ENCODE results near the gene GABBR2.
"Not testable (repeated sequence)": the region's sequence is repeated elsewhere in the genome, so short reads cannot be mapped to it uniquely, and the experiment has no call there.

The GABBR2 gene

DNA sequence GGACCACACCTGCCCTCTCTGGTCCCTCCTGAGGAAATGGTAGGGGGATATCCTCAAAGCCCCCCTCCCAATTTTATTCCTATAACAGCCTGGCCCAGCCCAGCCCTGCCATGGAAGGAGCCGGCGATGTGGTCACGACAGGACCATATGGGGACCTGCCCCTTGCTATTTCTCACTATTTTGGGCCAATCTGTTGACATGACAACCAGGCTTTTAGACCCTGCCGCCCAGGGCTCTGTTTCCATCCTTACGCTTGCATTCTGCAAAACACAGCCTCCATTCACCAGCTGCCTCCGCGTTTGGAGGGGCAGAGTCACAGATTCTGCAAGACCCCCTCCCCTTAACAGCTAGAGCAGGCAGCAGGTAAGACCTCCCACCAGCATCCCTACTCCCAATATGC, 112.2 kb downstream of the GABBR2 start:
- DNase-seq (ENCODE audit: low spot score) = no peak

DNA sequence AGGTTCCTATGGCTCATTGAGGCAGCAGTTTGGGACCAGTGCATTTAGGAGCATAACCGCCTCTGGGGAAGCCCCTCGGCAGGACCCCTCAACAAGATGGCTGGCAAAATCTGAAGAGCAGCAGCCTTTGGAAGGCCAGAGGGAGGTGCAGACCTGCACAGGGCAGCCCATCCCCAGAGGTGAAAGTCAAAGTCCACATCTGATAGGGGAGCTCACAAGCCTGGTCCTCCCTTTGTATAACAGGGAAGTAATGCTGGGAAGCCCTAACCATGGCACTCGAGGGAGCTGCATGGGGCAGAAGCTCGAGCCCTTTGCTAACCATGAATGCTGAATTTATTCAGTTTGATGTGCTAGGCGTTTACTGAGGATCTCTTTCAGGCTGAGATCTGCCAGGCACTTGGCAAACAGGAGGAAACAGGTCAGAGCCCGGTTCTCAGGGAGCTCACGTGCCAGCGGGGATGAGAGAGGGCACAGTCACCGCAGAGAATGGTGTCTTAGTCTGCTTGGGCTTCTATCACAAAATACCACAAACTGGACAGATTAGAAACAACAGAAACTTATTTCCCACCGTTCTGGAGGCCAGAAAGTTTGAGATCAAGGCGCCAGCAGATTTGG, 114.1 kb downstream of the GABBR2 start:
- DNase-seq (ENCODE audit: low spot score) = no peak

DNA sequence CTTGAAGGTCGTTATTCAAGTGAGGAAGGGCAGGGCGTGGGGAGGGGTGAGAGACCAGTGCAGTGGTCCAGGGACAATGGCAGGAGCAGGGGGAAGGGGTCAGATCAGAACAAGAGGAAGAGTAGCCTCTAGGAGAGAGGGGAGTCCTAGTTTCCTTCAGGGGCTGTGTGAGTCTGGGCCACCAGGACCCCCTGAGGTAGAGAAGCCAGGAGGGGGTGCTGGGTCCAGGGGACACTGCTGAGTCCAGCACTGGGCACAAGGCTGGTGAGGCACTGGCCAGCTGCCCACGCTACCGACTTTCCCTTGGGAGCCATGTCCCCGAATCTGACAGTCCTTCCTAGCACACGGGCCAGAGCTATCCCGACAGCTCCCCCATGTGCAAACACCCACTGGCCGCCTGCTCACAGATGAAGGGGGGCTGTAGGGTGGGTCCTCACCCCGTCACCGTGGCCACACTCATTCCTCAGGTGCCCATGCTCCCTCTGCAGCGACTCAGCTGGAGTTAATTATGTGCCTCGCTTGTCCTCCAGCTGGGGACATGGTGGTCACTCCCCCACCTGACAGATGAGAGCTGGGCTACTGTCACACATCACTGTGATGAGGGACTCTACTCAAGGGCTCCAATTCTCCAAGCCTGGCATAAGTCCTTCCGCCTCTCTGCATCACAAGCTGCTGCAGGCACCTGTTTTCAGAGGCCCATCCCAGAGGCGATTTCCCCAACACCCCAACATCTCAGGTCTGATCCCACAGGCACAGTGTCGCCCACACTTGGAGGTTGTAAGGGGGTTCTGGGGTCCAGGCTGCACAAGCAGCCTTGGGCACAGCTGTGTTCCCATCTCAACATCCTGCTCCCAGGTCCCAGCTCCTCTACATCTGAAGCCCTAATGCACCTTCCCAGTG, 115.1 kb downstream of the GABBR2 start:
- no peak for DNase-seq (ENCODE audit: low spot score)

DNA sequence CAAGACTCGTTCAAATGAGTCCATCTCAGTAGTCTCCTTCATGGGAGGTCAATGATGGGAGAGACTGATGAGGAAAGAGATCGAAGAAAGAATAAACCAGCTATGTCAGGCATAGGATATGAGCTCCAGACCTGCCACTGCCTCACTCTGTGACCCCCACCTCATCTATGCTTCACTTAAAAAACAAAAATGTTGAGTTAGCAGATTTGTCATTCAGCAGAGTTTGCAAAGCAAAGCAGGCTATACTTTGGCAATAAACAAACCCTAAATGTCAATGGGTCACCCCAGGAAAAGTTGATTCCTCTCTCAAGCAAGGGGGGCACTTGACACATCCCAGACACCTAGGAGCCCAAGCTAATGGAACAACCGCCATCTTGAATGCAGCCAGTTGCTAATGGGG, 117.0 kb downstream of the GABBR2 start:
- no peak for DNase-seq (ENCODE audit: low spot score)

DNA sequence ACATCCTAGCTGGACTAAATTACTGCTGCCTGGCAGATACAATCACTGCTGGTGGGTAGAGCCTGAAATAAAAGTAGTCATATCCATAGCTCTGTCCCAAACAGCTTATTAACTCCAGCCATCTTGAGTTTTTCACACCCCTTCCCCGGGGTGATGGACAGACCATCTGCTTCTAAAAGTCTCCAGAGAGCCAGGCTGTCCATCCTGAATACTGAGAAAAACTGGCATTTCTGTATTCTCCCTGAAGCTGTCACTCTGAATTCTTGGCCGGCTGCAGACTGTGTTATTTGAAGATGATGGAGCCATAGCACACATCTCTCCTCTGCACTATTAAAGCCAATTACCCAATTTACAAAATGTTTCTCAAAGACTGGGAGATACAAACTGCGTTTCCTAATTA, 118.6 kb downstream of the GABBR2 start:
- DNase-seq (ENCODE audit: low spot score) = no peak

DNA sequence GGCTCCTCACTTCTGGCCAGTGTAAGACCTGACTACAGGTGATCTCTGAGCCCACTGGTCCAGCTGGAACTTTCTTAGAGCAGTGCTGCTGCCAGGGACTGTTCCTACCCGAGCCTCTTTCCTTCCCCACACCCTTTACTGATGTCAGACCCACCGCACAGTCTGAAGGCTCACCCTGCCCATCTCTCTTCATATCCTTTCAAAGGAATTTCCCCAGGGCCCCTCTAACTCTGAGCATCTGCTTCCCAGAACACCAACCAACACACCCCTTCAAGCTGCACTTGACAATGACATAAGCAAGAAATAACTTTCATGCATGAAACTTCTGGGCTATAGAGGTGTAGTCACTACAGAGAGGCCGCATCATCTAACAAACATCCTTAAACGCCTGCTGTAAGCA, 119.6 kb downstream of the GABBR2 start:
- DNase-seq (ENCODE audit: low spot score) = no peak

DNA sequence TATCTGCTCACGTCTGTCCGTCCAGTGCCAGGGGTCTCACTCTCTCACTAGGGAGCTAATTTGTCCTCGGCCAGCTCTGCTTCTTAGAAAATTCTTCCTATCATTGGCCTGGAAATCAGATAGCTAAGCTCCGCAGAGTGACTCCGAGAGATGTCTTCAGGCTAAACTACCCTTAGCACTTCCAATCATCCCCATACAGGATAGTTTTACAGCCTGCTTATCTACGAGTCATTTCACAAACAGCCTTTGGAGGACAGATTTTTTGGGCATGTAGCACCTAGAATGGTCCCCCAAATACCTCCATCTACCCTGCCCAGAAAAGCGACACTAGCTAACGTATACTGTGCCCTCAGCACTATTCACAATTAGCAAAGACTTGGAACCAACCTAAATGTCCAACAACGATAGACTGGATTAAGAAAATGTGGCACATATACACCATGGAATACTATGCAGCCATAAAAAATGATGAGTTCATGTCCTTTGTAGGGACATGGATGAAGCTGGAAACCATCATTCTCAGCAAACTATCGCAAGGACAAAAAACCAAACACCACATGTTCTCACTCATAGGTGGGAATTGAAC, 123.8 kb downstream of the GABBR2 start:
- DNase-seq (ENCODE audit: low spot score) = not testable (repeated sequence)

DNA sequence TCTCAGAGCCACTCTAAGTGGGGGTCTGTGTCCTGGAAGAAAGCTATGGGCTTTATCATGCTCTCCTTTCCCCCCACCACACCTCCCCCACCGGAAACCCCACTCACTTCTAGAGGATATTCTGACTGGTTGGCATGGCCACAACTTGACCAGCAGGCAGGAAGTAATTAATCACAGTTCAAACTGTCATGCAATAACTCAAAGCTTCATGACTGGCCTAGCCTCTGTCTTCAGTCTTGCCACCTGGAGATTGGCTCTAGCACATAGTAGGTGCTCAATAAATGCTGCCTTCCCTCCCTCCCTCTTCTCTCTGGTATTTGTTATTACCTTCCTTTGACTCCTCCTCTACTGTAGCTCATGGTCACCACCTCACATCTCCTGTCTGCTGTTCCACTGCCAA, 124.7 kb downstream of the GABBR2 start:
- no peak for DNase-seq (ENCODE audit: low spot score)

DNA sequence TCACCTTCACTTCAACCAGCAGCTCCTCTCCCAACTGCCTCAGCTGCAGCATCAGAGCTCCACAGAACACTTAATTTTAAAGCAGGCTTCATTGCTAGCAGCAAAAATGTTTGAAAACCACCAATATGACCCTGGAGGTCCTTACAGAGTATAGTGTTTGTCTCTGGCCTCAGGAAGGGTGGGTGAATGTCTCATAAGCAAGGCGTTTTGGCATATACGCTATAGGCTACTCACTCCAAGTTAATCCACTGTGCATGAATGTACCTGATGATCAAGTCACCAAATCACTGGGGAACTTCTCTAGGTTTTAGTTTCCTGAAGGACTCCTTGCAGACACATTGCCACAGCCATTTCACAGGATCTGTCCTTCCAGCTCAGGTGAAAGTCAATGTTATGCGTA, 125.3 kb downstream of the GABBR2 start:
- no peak for DNase-seq (ENCODE audit: low spot score)

DNA sequence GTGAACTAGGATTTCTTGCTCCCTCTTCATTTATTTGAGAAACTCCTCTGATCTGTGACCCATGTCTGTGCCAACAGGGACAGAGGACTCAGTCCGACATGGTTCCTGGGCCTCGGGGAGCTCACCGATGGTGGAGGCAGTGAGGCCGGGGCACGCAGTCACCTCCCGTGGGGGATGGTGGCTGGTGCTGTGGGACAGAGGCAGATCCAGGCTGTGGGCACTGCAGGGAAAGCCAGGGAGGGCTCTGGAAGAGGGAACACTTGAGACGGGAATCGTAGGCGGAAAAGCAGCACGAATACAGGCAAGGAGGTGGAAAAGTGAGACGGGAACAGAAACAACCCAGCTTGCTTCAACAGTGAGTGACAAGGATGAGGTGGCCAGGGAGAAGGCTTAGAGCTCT, 127.8 kb downstream of the GABBR2 start:
- no peak for DNase-seq (ENCODE audit: low spot score)

DNA sequence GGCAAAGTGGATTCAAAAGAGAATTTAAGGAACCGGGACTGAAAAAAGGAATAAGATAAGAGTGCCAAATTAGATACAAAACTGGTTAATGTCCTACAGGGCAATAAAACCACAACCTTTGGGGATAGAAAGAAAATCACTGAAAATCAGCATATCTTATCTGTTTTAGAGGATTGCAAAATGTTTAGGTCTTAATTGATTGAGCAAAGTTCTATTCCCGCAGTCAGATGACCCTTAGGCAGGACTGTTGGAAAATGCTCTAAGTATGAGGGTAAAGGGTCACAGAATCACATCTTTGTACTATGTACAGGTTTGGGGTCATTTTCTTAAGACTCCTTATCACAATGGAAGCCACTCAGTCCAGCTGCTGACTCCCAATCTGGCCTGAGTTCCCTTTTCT, 129.0 kb downstream of the GABBR2 start:
- DNase-seq (ENCODE audit: low spot score) = no peak

DNA sequence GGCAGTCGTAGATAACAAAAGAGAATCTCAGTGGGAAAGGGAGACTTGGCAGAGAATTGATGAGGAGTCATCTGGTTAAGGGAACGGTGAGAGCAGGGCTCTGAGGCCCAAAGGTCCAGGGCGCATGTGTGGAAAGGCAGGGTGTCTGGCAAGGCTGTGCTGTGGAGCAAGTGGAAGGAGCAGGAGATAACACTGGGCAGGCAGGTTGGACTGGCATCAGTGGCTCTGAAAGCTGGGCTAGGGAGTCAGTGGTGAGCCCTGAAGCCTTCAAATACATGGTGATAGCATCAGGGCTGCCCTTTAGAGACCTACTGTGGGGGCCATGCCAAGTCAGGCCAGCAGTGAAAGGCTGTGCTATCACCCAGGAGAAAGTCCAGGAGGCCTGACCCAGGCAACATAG, 131.3 kb downstream of the GABBR2 start:
- DNase-seq (ENCODE audit: low spot score) = no peak

DNA sequence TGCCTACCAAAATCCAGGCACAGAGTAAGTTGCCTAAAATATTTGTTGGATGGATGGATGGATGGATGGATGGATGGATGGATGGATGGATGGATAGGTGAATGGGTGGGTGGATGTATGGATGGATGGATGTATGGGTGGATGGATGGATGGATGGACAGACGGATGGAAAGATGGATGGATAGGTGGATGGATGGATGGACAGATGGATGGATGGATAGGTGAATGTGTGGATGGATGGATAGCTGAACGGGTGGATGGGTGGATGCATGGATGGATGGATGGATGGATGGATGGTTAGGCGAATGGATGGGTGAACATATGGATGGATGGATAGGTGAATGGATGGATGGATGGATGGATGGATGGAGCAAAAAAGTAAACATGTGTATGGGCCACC, 131.9 kb downstream of the GABBR2 start:
- no peak for DNase-seq (ENCODE audit: low spot score)

DNA sequence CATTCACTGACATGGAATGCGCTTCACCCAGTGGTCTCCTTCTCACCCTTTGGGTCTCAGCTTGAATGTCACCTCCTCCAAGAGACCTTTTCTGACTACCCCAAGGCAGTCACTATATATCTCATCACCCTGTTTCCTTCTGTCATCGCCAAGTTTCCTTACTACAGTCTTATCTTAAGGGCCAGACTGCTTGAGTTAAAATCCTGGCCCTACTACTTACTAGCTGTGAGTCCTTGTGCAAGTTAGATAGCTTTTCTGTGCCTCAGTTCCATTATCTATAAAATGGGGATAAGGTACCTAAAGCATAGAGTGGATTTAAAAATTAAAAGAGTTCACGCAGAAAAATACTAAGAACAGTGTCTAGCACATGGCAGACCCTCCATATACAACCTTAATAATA, 132.4 kb downstream of the GABBR2 start:
- DNase-seq (ENCODE audit: low spot score) = no peak

DNA sequence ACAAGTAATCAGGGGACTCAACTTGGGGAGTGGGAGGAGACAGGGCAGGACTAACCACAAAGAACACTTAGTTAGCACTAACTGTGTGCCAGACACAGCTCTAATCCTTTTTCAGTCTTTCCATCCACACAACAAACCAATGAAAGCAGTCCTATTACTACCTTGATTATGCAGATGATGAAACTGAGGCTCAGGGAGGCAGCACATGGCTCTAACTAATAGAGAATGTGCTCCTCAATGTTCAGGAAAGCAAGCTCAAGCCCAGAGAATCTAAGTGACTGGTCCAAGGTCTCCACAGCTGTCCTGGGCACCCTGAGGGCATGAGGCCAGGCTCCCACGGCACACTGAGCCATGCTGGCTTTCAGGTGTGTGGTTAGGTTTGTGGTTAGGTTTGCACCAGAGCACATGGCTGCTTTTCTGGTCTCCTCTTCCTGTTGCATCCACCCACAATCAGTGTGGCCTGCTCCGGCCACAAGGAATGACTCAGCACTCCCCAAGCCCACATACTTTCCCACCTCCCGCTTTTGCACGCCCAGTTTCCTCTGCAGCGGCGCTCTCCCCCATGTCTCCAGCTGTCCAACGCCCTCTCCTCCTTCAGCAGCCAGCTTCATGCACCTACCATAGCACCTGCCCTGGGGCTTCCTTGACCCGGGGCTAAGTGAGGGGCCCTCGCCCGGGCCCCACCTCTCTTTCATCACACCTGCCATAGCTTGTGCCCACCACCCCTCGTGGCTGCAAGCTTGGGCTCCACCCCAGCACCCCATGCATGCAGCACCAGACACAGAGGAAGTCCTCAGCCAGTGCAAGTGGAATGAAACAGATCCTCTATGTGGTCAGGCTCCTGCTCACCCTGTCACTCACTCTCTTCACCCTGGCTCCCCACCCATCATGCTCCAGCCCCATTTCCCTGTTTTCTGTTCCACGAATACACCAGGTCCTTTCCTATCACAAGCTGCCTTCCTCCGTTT, 133.1 kb downstream of the GABBR2 start:
- no peak for DNase-seq (ENCODE audit: low spot score)

DNA sequence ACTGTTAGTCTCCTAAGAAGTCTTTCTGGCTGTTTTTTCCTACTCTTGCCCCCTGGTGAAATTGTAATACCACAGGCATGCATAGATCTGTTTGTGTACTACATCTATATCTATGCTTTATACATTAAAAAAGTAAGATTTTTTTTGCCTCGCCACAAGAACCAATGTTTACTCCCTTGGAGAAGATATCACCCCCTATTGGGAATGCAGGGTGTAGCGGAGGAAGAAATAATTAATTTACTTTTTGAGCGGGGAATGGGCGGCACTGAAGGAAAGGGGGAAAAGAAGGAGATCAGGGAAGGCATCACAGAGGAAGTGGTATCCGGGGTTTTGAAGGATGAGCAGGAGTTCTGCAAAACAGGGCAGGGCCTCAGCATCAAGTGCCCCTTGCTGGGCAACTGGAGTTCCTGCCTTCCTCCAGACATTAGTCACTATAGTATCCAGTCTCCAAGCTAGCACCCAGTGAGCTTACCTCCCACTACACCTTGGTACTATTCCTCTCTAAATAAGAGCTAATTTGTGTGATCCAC, 134.9 kb downstream of the GABBR2 start:
- no peak for DNase-seq (ENCODE audit: low spot score)

DNA sequence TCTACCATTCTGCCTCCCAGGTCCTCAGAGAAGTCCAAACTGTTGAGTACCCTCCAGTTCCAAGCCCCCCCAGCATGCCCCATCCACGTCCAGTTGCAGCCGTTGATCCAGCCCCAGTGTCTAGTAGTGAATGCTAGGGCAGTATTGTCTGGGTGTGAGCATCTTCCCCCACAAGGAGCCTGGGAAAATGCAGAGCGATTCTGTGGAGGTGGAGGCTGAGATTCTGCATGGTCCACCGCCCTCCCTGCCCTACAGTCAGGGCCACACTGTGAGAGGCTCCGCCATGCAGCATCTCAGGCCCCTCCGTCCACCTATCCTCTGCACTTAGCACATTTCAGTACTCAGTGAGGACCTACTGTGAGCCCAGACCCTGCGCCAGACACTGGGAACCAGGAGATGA, 135.9 kb downstream of the GABBR2 start:
- no peak for DNase-seq (ENCODE audit: low spot score)

DNA sequence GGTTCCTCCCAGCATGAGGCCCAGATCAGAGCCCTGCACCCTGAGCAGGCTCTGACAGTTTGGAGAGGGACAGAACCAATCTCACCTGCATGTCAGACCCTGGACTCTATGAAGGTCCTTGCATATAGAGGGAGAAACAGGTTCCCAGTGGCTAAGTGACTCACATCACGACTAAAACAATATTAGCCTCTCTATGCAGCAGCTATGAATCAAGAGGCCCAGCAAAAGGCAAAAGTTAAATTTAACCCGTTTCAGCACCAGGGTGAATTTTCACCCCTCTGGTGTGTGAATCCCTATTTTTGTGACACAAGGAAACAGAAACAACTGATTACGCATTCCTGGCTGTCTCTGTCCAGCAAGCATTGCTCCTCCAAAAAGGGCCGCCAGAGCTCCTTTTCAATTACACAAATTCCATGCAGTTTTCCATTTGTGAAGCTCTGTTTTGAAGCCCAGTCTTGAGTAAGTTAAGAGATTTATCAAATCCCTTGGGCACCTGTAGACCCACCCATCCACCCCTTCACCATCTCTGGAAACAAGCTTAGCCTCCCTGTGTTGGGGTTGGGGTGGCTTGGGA, 136.6 kb downstream of the GABBR2 start:
- DNase-seq (ENCODE audit: low spot score) = no peak

DNA sequence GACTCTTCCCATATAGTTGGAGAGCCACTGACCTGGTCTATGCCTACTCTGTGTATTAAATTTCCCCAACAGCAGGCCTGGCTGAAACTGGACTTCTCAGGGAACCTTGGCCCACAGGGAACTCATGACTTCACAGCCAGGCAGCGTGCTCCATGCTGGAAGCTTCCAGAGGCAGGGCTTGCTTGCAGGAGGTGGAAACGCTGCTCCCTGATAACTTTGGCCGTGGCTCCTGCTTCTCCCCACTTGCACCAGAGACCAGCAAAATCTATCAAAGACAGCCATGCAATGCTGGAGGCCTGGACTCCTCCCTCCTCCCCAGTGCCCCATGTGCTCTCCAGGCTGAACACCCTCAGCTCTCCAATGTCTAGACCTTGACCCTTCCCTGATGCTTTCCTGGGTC, 137.1 kb downstream of the GABBR2 start:
- no peak for DNase-seq (ENCODE audit: low spot score)

DNA sequence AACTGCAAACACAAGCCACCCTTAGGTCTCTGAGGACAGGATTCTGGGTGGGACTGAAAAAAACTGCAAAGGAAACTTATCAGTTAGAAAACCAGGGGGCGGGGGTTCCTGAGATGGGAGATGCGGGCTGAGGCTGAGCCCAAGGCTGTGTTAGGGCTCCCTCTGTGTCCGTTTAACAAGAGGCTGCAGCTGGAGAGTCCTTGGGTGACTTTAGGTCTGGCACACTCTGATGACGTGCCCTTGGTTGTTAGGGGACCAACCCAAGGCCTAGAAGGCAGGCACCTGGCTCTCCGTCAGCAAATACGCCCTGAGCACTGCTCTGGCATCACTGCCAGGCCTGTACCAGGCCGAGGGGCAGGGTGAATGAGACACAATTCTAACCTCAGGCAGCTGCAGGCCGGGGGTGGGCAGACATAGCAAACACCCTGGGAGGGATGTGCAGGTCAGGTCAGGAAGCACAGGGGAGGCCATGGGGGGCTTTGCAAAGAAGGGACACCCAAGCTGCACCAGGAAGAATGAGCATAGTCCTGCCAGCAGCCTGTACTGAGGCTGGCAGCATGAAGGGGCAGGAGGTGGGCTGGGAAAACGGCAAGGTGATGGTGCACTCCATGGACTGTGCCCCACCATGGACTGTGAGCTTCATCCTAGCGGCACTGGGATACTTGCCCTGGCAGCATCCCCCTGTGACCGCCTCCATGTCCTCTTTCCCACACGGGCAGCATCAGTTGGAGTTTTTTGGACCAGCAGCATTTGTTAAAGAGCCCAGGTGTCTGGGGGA, 137.9 kb downstream of the GABBR2 start:
- no peak for DNase-seq (ENCODE audit: low spot score)

DNA sequence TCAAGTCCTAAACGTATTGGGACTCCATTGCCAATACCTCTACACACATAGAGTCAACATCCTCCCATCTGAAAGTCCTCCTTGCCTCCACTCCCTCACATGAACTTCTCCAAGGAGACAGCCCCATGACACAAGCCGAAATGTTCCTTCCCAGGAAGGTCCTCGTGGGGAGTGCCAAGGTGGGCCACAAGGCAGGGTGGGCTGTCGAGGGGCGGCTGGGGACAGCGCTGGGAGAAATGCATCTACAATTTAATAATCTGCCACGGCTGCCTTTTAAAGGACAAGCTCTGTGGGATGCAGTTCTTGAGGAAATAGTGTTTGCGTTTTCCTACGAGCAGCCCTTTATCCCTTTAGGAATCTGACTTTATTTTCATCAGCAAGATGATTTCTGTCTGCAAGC, 138.7 kb downstream of the GABBR2 start:
- no peak for DNase-seq (ENCODE audit: low spot score)
